Thyroid gland (tissue), 4 donors: Measurements from ENCODE around the gene CFP. TPM values are rescaled to one million over a fixed set of nuclear protein-coding genes. Genes with fewer than 3 reads are reported as not detected.
"Not testable (repeated sequence)": the region's sequence is repeated elsewhere in the genome, so short reads cannot be mapped to it uniquely, and the experiment has no call there.

ENCODE experiments used
- DNase-seq, 2 donors: peaks; one replicate each; pipeline ENCODE4 v3.0.0-alpha.2; 2019
- H3K27ac ChIP-seq, 3 donors: fragments of 200-600 bp; sonication (generic); 1 replicate in 2 of 3; 2 replicates in 1 of 3; pipeline ENCODE4 v1.5.1; 2016 to 2019; ENCODE audit warnings: mild to moderate bottlenecking in 1 of 3, moderate library complexity in 1 of 3
- H3K27me3 ChIP-seq: fragments of 200-600 bp; sonication (generic); one replicate; pipeline ENCODE4 v1.5.1; 2019
- H3K36me3 ChIP-seq, 2 donors: fragments of 200-600 bp; sonication (generic); one replicate each; pipeline ENCODE4 v1.5.1; 2016 to 2019
- H3K4me1 ChIP-seq, 2 donors: fragments of 200-600 bp; sonication (generic); one replicate each; pipeline ENCODE4 v1.5.1; 2017 to 2019
- H3K4me3 ChIP-seq, 3 donors: fragments of 200-600 bp; sonication (generic); replicated peaks in 1 of 3; 1 replicate in 2 of 3; 2 replicates in 1 of 3; pipeline ENCODE4 v1.5.1; 2016; ENCODE audit warnings: mild to moderate bottlenecking in 1 of 3
- H3K9me3 ChIP-seq: fragments of 200-600 bp; sonication (generic); one replicate; pipeline ENCODE4 v1.5.1; 2017
- CTCF ChIP-seq, 6 experiments: fragments of 200-600 bp in 3 of 6; fragments of 450-650 bp in 3 of 6; sonication (generic) in 3 of 6; IDR thresholded peaks; one replicate each; pipeline ENCODE4 v1.5.1; 2016 to 2019; ENCODE audit warnings: antibody characterized with exemption in 6 of 6, mild to moderate bottlenecking in 2 of 6, inconsistent platforms in 1 of 6, moderate library complexity in 1 of 6
- POLR2A ChIP-seq, 2 donors: fragments of 450-650 bp; IDR thresholded peaks; one replicate each; pipeline ENCODE4 v1.6.1; 2017; ENCODE audit warnings: antibody characterized with exemption in 2 of 2, mild to moderate bottlenecking in 2 of 2, moderate library complexity in 1 of 2
- WGBS, 2 donors: methylation state at CpG; one replicate each; pipeline ENCODE4 v1.1.5; 2017; 5-methylcytosine and 5-hydroxymethylcytosine counted together
- intact Hi-C: fragments of 100-400 bp; cut with DNase I; formaldehyde crosslinking; loops from one replicate; pipeline ENCODE4 v1.15.1; 2023
- total RNA-seq, 4 donors: library from RNA; depleted of rRNA; stranded (reverse); fragments of >200 nt; gene quantifications; one replicate each; pipeline ENCODE4 v1.2.3, GENCODE V29; 2016

CFP gene
- total RNA-seq, result 1 to 10 TPM; 1.3 to 2.3 (median 1.6) TPM

- TF ChIP-seq CTCF (IDR thresholded peaks at IDR 0.05) (no peak), POLR2A (IDR thresholded peaks at IDR 0.05) (no peak)
- no peak for DNase-seq
- no peak within 1 kb of the TSS for H3K4me3 ChIP-seq
- no peaks in the 10 kb centered on the region for H3K4me1 ChIP-seq
- H3K9me3 ChIP-seq, result no peaks in the 10 kb centered on the region
- 24 to 61% methylated on average over 5 to 6 of the region's 14 CpGs for WGBS, 2 donors
- H3K27me3 ChIP-seq, result no peaks in the 10 kb centered on the region
- no peak within 1 kb of the TSS for H3K27ac ChIP-seq
- intact Hi-C loops, result no loop called here
- H3K36me3 ChIP-seq, result no peaks in the 10 kb centered on the region
These were observed at the start of gene CFP for GRCh38 chrX:47629419-47630200. Gene CFP (minus strand): TSS chrX:47629930. CDS start chrX:47629844, 86 bp downstream.

GRCh38 chrX:47675959-47676859 lies 46.5 kb upstream of the CFP start:
- H3K9me3 ChIP-seq, DNase-seq, intact Hi-C loops, H3K4me3 ChIP-seq, H3K4me1 ChIP-seq, H3K27ac ChIP-seq, H3K27me3 ChIP-seq, H3K36me3 ChIP-seq: not testable (repeated sequence)
- WGBS, 2 donors, result 78 to 84% methylated on average over 7 of the region's 7 CpGs

GRCh38 chrX:47674776-47675175 lies 45.0 kb upstream of the CFP start:
- Histone ChIP-seq H3K4me1 (no peaks in the 10 kb centered on the region), H3K9me3 (no peaks in the 10 kb centered on the region), H3K27ac (no peak overlapping the region), H3K4me3 (no peak overlapping the region), H3K36me3 (no peaks in the 10 kb centered on the region), H3K27me3 (no peaks in the 10 kb centered on the region)
- intact Hi-C loops, result no loop called here
- TF ChIP-seq CTCF (IDR thresholded peaks at IDR 0.05), result no peak
- TF ChIP-seq POLR2A (IDR thresholded peaks at IDR 0.05), result no peak
- 76 to 82% methylated on average over 5 of the region's 5 CpGs for WGBS, 2 donors
- DNase-seq, result no peak

GRCh38 chrX:47665797-47666196 lies 36.1 kb upstream of the CFP start:
- H3K9me3 ChIP-seq, H3K27me3 ChIP-seq, DNase-seq, H3K4me1 ChIP-seq, H3K27ac ChIP-seq, intact Hi-C loops, H3K36me3 ChIP-seq, H3K4me3 ChIP-seq: not testable (repeated sequence)
- WGBS, 2 donors, result 88 to 92% methylated on average over 4 of the region's 4 CpGs

GRCh38 chrX:47664737-47665136 lies 35.0 kb upstream of the CFP start:
- no peak overlapping the region for H3K4me3 ChIP-seq
- no peak overlapping the region for H3K27ac ChIP-seq
- H3K36me3 ChIP-seq, result no peaks in the 10 kb centered on the region
- intact Hi-C loops, result no loop called here
- TF ChIP-seq CTCF (IDR thresholded peaks at IDR 0.05) (no peak), POLR2A (IDR thresholded peaks at IDR 0.05) (no peak)
- H3K4me1 ChIP-seq, result no peaks in the 10 kb centered on the region
- no peak for DNase-seq
- 96 to 98% methylated on average over 5 of the region's 5 CpGs for WGBS, 2 donors
- H3K27me3 ChIP-seq, result no peaks in the 10 kb centered on the region
- no peaks in the 10 kb centered on the region for H3K9me3 ChIP-seq
